Karpas-422 (cell line): ENCODE results near the gene LYSMD4. TPM values are rescaled to one million over a fixed set of nuclear protein-coding genes. Genes with fewer than 3 reads are reported as not detected.
A peak's percentile ranks its signal among the peaks of the same experiment; 100 is the strongest.

Experiments used
- DNase-seq: peaks from one replicate; pipeline ENCODE4 v3.0.0-alpha.2; 2015
- H2AFZ ChIP-seq: fragments of 200-600 bp; sonication (generic); 2 replicates; pipeline ENCODE4 v1.6.1; 2014; ENCODE audit warnings: antibody characterized with exemption, low read length, mixed read lengths
- H3K27ac ChIP-seq: fragments of 200-600 bp; sonication (generic); 2 replicates; pipeline ENCODE4 v1.5.1; 2014; ENCODE audit warnings: mild to moderate bottlenecking, low read length, moderate library complexity
- H3K27me3 ChIP-seq: fragments of 200-600 bp; sonication (generic); 2 replicates; pipeline ENCODE4 v1.6.1; 2014; ENCODE audit warnings: low read length, mixed read lengths
- H3K36me3 ChIP-seq: fragments of 200-600 bp; sonication (generic); 2 replicates; pipeline ENCODE4 v1.6.1; 2014; ENCODE audit warnings: low read length, mixed read lengths; ENCODE audit not compliant: insufficient read depth
- H3K4me1 ChIP-seq: fragments of 200-600 bp; sonication (generic); 2 replicates; pipeline ENCODE4 v1.6.1; 2014; ENCODE audit warnings: mild to moderate bottlenecking, low read length, mixed read lengths
- H3K4me2 ChIP-seq: fragments of 200-600 bp; sonication (generic); 2 replicates; pipeline ENCODE4 v1.6.1; 2014; ENCODE audit warnings: low read length, low read depth, mild to moderate bottlenecking; ENCODE audit not compliant: poor library complexity, severe bottlenecking
- H3K4me3 ChIP-seq: fragments of 200-600 bp; sonication (generic); 2 replicates; pipeline ENCODE4 v1.5.1; 2014; ENCODE audit warnings: mild to moderate bottlenecking, antibody characterized with exemption, low read length, mixed read lengths
- H3K79me2 ChIP-seq: fragments of 200-600 bp; sonication (generic); 2 replicates; pipeline ENCODE4 v1.6.1; 2014; ENCODE audit warnings: mild to moderate bottlenecking, low read length, mixed read lengths
- H3K9ac ChIP-seq: fragments of 200-600 bp; sonication (generic); 2 replicates; pipeline ENCODE4 v1.6.0; 2014; ENCODE audit warnings: low read length
- H3K9me2 ChIP-seq: fragments of 200-600 bp; sonication (generic), shearing (Covaris generic); replicated peaks from 2 replicates; pipeline ENCODE4 v1.6.0; 2014; ENCODE audit warnings: mild to moderate bottlenecking, low read length, moderate library complexity; ENCODE audit not compliant: insufficient read depth
- H3K9me3 ChIP-seq: fragments of 300-700, 200-600 bp; sonication (generic); 2 replicates; pipeline ENCODE4 v1.6.1; 2014; ENCODE audit warnings: low read length, mixed read lengths
- H4K20me1 ChIP-seq: fragments of 200-600 bp; sonication (generic); 2 replicates; pipeline ENCODE4 v1.6.1; 2014; ENCODE audit warnings: mild to moderate bottlenecking, antibody characterized with exemption, low read length, low read depth; ENCODE audit not compliant: insufficient read depth
- total RNA-seq: library from RNA; depleted of rRNA; stranded (reverse); fragments of >200 nt; shearing (Covaris generic); gene quantifications from 2 replicates; pipeline ENCODE4 v1.2.3, GENCODE V29; 2014; ENCODE audit warnings: low replicate concordance

LYSMD4 gene
- total RNA-seq, 1 experiment from 2014 or later: 10.1 TPM

GRCh38 chr15:99719096-99719541 lies 14.1 kb downstream of the LYSMD4 start:
- Histone ChIP-seq H3K79me2 (no peaks in the 10 kb centered on the region), H3K4me2 (peak overlapping the region; percentile 3), H2AFZ (no peak overlapping the region), H3K9me2 (no peaks in the 10 kb centered on the region), H3K9me3 (no peaks in the 10 kb centered on the region), H3K36me3 (peaks cover 11% of the 10 kb centered on the region; the same call in 1 of the 2 replicates), H3K9ac (no peak overlapping the region), H4K20me1 (no peaks in the 10 kb centered on the region), H3K4me3 (no peak overlapping the region), H3K4me1 (peaks cover 23% of the 10 kb centered on the region), H3K27me3 (no peaks in the 10 kb centered on the region), H3K27ac (no peak overlapping the region)
- no peak for DNase-seq

DNA sequence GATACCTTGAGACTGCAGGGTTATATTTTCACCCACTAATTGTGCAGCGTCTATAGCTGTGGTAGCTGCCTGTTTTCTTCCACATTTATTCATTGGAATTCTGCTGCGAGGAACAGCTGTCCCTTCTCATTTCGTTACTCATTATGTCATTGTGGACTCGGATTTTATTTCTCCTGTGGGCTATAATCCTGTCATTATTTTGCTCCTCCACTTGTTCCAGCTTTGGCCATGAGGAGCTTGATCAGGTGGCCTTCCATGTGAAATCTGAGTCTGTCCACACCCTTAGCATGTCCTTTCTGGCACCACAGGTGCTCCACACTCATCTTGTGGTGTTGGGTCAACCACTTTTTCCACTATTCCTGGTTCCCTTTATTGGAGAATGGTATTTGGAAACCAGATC lies 14.8 kb downstream of the LYSMD4 start:
- no peak overlapping the region for H3K9ac ChIP-seq
- H2AFZ ChIP-seq: no peak overlapping the region
- H3K27ac ChIP-seq: no peak overlapping the region
- no peaks in the 10 kb centered on the region for H4K20me1 ChIP-seq
- H3K4me3 ChIP-seq: no peak overlapping the region
- H3K27me3 ChIP-seq: no peaks in the 10 kb centered on the region
- no peaks in the 10 kb centered on the region for H3K9me2 ChIP-seq
- peaks cover 23% of the 10 kb centered on the region for H3K4me1 ChIP-seq
- H3K79me2 ChIP-seq: no peaks in the 10 kb centered on the region
- DNase-seq: no peak
- no peak overlapping the region for H3K4me2 ChIP-seq
- peaks cover 17% of the 10 kb centered on the region; the same call in 1 of the 2 replicates for H3K36me3 ChIP-seq
- no peaks in the 10 kb centered on the region for H3K9me3 ChIP-seq

GRCh38 chr15:99717161-99718009 lies 15.9 kb downstream of the LYSMD4 start:
- Histone ChIP-seq H3K4me2 (no peak overlapping the region), H3K27me3 (no peaks in the 10 kb centered on the region), H3K9me3 (no peaks in the 10 kb centered on the region), H3K9me2 (no peaks in the 10 kb centered on the region), H3K4me1 (peaks cover 23% of the 10 kb centered on the region), H3K4me3 (no peak overlapping the region), H2AFZ (no peak overlapping the region), H3K9ac (no peak overlapping the region), H4K20me1 (no peaks in the 10 kb centered on the region), H3K79me2 (no peaks in the 10 kb centered on the region), H3K36me3 (peaks cover 21% of the 10 kb centered on the region; the same call in 1 of the 2 replicates), H3K27ac (no peak overlapping the region)
- DNase-seq: no peak

DNA sequence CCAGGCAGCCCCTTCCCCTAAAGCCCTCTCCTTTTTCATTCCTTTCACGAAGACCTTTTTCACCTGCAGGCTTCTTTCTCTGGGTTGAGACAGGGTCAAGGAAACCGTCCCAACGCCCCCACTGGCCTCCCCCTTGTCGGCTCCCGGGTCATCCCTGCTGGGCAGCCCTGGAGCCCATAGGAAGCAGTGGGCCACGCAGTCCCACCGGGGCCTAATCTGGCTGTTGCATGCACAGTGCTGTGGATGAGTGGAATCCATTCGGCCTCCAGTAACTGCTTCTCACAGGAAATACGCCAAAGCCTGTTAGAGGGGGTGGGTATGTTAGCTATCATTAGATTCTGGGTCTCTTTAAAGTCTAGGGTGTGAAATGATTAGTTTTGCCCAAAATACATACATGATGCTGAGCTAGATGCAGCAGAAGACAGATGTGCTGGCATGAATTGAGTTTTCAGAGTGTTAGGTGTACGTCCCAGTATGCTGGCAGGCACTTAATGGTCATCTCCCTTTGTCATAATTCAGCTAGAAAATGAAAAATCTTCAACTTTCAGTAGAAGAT lies 16.6 kb downstream of the LYSMD4 start:
- H3K4me2 ChIP-seq: no peak overlapping the region
- DNase-seq: no peak
- peaks cover 21% of the 10 kb centered on the region; the same call in 1 of the 2 replicates for H3K36me3 ChIP-seq
- no peaks in the 10 kb centered on the region for H3K79me2 ChIP-seq
- no peak overlapping the region for H2AFZ ChIP-seq
- no peak overlapping the region for H3K4me3 ChIP-seq
- H3K4me1 ChIP-seq: peaks cover 23% of the 10 kb centered on the region
- no peak overlapping the region for H3K9ac ChIP-seq
- no peaks in the 10 kb centered on the region for H3K27me3 ChIP-seq
- no peaks in the 10 kb centered on the region for H3K9me3 ChIP-seq
- H3K9me2 ChIP-seq: no peaks in the 10 kb centered on the region
- H4K20me1 ChIP-seq: no peaks in the 10 kb centered on the region
- no peak overlapping the region for H3K27ac ChIP-seq

DNA sequence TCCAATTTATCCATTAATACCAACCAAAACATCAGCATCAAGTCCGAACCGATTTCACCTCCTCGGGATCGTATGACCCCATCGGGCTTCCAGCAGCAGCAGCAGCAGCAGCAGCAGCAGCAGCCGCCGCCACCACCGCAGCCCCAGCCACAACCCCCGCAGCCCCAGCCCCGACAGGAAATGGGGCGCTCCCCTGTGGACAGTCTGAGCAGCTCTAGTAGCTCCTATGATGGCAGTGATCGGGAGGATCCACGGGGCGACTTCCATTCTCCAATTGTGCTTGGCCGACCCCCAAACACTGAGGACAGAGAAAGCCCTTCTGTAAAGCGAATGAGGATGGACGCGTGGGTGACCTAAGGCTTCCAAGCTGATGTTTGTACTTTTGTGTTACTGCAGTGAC lies 20.8 kb downstream of the LYSMD4 start:
- Histone ChIP-seq H3K36me3 (peaks cover 21% of the 10 kb centered on the region; the same call in 1 of the 2 replicates), H4K20me1 (no peaks in the 10 kb centered on the region), H3K4me1 (no peaks in the 10 kb centered on the region; the same call in 1 of the 2 replicates)

DNA sequence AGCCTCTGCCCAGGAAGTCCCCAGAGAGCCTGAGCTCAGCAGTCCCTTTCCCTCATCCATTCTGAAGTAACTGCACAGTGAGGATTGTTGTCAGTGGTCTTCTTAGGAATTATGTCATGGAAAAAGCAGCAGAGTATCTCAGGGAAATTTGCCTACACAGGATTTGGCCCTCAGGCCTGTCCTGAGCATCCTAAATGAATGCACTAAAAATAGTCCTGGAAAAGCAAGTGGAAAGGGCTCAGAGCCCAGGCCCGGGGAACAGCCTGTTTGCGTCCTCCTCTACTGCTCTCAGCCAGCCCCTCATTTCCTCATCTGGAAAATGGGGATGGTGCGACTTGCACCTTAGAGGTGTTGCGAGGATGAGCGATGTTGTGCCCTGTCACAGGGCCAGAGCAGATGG lies 21.6 kb downstream of the LYSMD4 start:
- no peaks in the 10 kb centered on the region for H3K9me3 ChIP-seq
- no peak overlapping the region for H2AFZ ChIP-seq
- no peaks in the 10 kb centered on the region for H3K9me2 ChIP-seq
- peaks cover 21% of the 10 kb centered on the region; the same call in 1 of the 2 replicates for H3K36me3 ChIP-seq
- no peak overlapping the region for H3K27ac ChIP-seq
- no peaks in the 10 kb centered on the region for H3K27me3 ChIP-seq
- no peaks in the 10 kb centered on the region for H3K79me2 ChIP-seq
- no peak for DNase-seq
- no peaks in the 10 kb centered on the region for H3K4me1 ChIP-seq
- H3K4me3 ChIP-seq: no peak overlapping the region
- H3K4me2 ChIP-seq: no peak overlapping the region
- H4K20me1 ChIP-seq: no peaks in the 10 kb centered on the region
- no peak overlapping the region for H3K9ac ChIP-seq

More for the DNA sequence above, 20.8 kb downstream of the LYSMD4 start:
- H3K9me2 ChIP-seq: no peaks in the 10 kb centered on the region
- DNase-seq: no peak
- no peaks in the 10 kb centered on the region for H3K27me3 ChIP-seq
- no peak overlapping the region for H2AFZ ChIP-seq
- H3K4me2 ChIP-seq: no peak overlapping the region
- no peaks in the 10 kb centered on the region for H3K79me2 ChIP-seq
- no peak overlapping the region for H3K9ac ChIP-seq
- H3K9me3 ChIP-seq: no peaks in the 10 kb centered on the region
- no peak overlapping the region for H3K27ac ChIP-seq
- no peak overlapping the region for H3K4me3 ChIP-seq

- H3K9me3 ChIP-seq: no peaks in the 10 kb centered on the region
- H3K4me3 ChIP-seq: no peak overlapping the region
- H3K4me2 ChIP-seq: no peak overlapping the region
- H4K20me1 ChIP-seq: no peaks in the 10 kb centered on the region
- H3K9me2 ChIP-seq: no peaks in the 10 kb centered on the region
- peaks cover 3% of the 10 kb centered on the region; the same call in 1 of the 2 replicates for H3K79me2 ChIP-seq
- H3K9ac ChIP-seq: no peak overlapping the region
- no peak overlapping the region for H3K27ac ChIP-seq
- peaks cover 11% of the 10 kb centered on the region; the same call in 1 of the 2 replicates for H3K36me3 ChIP-seq
- DNase-seq: no peak
- H2AFZ ChIP-seq: no peak overlapping the region
- H3K27me3 ChIP-seq: no peaks in the 10 kb centered on the region
- H3K4me1 ChIP-seq: no peaks in the 10 kb centered on the region
Observed at GRCh38 chr15:99709243-99709986, 23.8 kb downstream of the LYSMD4 start.

DNA sequence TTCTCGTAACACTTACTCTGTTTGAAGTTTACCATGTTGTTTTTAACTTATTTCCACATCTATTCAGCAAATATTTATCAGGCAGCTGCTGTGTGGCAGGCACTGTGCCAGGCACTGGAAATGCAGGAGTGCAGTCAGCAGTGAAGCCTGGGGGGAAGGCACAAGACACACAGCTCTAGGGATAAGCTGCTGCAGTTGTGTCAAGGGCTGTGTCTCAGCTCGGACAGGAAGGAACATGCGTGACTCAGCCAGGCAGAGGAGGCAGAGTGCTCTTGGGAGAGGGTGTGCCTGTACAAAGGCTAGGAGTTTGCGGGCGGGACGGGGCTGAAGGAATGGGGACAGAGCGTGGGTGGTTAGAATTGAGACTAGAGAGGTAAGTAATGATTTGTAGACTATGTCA lies 24.7 kb downstream of the LYSMD4 start:
- Histone ChIP-seq H3K9ac (no peak overlapping the region), H3K27me3 (no peaks in the 10 kb centered on the region), H3K36me3 (peaks cover 6% of the 10 kb centered on the region; the same call in 1 of the 2 replicates), H3K27ac (no peak overlapping the region), H3K9me2 (no peaks in the 10 kb centered on the region), H3K4me1 (peaks cover 8% of the 10 kb centered on the region), H2AFZ (no peak overlapping the region), H4K20me1 (no peaks in the 10 kb centered on the region), H3K79me2 (peaks cover 3% of the 10 kb centered on the region; the same call in 1 of the 2 replicates), H3K4me2 (no peak overlapping the region), H3K4me3 (no peak overlapping the region), H3K9me3 (no peaks in the 10 kb centered on the region)
- no peak for DNase-seq
